H1 (cell line): ENCODE measurements around the gene MCF2L. TPM values are rescaled to one million over a fixed set of nuclear protein-coding genes. Genes with fewer than 3 reads are reported as not detected.

Experiments
- BRCA1 ChIP-seq: IDR thresholded peaks from 2 replicates; pipeline ENCODE4 v1.6.1; 2012; ENCODE audit warnings: low read depth, low read length, improper control_type of control experiment
- GTF2F1 ChIP-seq: IDR thresholded peaks from 2 replicates; pipeline ENCODE4 v1.6.1; 2012; ENCODE audit warnings: low read depth, low read length, improper control_type of control experiment, borderline replicate concordance
- HDAC2 ChIP-seq, 2 experiments: fragments of 300-600 bp in 1 of 2; sonication (generic) in 1 of 2; IDR thresholded peaks; 2 replicates each; pipeline ENCODE4 v1.6.1; 2011 to 2012; ENCODE audit warnings: low read depth in 2 of 2, low read length in 2 of 2, mild to moderate bottlenecking in 2 of 2, moderate library complexity in 2 of 2, borderline replicate concordance in 1 of 2, inconsistent platforms in 1 of 2
- JUND ChIP-seq: IDR thresholded peaks from 2 replicates; pipeline ENCODE4 v1.6.1; 2011; ENCODE audit warnings: mild to moderate bottlenecking, improper control_type of control experiment, low read length
- KDM1A ChIP-seq: fragments of 200-600, 300-600 bp; sonication (generic); IDR thresholded peaks from 2 replicates; pipeline ENCODE4 v1.7.1; 2016; ENCODE audit warnings: mild to moderate bottlenecking, low read length, borderline replicate concordance
- NANOG ChIP-seq: IDR thresholded peaks from 2 replicates; pipeline ENCODE4 v1.6.1; 2011; ENCODE audit warnings: low read length, low read depth, mild to moderate bottlenecking, inconsistent platforms; ENCODE audit not compliant: insufficient read depth, poor library complexity, severe bottlenecking
- NRF1 ChIP-seq: IDR thresholded peaks from 2 replicates; pipeline ENCODE4 v1.6.1; 2011; ENCODE audit warnings: mild to moderate bottlenecking, low read depth, low read length, improper control_type of control experiment
- polyA plus RNA-seq, 7 experiments: library from polyadenylated mRNA; depleted of rRNA in 3 of 7; stranded (reverse) in 5 of 7; unstranded in 2 of 7; fragments of >200 nt in 5 of 7; fragments of 200-250 nt in 2 of 7; gene quantifications; 1 replicate in 5 of 7; 2 replicates in 1 of 7; 4 replicates in 1 of 7; pipeline versions ENCODE4 v1.2.1 to v1.2.3, GENCODE V29; 2011 to 2013; ENCODE audit warnings: missing spikeins in 2 of 7, mixed read lengths in 2 of 7
- total RNA-seq: library from RNA; stranded (reverse); fragmentation: NEBNext Ultra II Directional; extraction: Animal tissue kit (Norgen Biotek cat#: 25700); gene quantifications from 2 replicates; pipeline ENCODE4 v1.2.1, GENCODE V29; 2021
- TF ChIP-seq, protein P1 (sequence below): IDR thresholded peaks from 2 replicates; pipeline ENCODE4 v1.6.1; 2012; ENCODE audit warnings: inconsistent platforms

Gene MCF2L
- total and polyA plus RNA-seq, 2 of the 8 experiments (the other 6 are each of a cell fraction or from before 2014, with no cell fraction given), result 10.1 to 24.4 TPM

DNA sequence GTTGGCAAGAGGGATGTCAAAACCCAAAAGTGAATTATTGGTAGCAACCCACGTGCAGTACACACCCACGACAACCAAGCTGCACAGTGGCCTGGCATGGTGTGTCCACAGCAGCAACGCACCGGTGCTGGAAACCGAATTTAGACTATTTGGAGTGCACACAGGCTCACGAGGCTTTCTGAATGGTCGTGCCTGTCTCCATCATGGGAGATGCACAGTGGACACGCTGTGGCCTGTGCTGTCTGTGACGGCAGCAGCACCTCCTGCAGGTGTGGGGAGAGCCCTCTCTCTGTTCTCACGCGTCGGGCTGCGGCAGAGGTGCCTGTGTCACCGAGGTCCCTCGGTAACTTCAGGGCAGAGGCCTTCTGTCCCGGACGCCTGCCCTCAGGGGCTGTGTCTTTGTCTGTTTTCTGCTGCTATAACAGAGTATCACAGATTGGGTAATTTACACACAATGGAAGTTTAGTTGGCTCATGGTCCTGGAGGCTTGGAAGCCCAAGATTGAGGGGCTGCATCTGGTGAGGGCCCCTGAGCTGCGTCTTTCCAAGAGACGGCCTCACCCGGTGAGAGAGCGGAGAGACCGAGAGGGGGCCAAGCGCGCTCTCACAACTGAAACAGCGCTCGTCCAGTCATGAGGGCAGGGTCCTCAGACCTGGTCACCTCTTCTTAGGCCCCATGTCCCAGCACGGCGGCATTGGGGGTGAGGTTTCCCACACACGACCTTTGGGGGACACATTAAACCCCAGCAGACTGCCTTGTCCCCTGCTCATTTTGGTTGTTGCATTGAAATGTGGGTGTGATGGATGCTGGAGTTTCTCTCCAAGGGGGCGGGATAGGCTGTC, 9.1 kb upstream of the MCF2L start (continued):
- TF ChIP-seq, protein P1, sequence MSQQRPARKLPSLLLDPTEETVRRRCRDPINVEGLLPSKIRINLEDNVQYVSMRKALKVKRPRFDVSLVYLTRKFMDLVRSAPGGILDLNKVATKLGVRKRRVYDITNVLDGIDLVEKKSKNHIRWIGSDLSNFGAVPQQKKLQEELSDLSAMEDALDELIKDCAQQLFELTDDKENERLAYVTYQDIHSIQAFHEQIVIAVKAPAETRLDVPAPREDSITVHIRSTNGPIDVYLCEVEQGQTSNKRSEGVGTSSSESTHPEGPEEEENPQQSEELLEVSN, result no peak
- TF ChIP-seq BRCA1 (no peak), NANOG (no peak), JUND (no peak), GTF2F1 (no peak), KDM1A (no peak), HDAC2 (IDR thresholded peaks at IDR 0.05; ENCODE audit: borderline replicate concordance in 1 of 2, low read depth in 2 of 2, low read length in 2 of 2) (no peak), NRF1 (no peak)
- TF ChIP-seq, all 59 proteins: peak for 0
